ENCODE measurements around the gene PLK5.

PLK5 gene

DNA sequence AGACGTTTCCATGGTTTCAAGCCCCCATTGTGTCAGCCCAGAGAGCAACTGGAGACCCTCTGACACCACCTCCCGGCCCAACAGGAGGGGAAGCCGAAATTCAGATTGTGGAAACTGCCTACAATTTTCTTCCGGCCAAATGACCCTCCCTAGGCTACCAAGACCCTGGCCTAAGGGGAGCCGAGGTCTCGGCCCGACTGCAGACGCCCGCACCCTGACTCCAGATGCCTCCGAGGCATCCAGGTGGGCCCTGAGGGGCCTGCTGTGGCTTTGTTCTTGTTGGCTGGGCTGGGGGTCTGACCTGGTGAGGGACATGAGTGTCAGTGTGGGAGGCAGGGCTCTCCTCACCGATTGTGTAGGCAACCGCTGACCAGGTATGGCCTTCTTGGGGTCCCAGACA is 34.7 kb downstream of the PLK5 start:
- no peak for DNase-seq

DNA sequence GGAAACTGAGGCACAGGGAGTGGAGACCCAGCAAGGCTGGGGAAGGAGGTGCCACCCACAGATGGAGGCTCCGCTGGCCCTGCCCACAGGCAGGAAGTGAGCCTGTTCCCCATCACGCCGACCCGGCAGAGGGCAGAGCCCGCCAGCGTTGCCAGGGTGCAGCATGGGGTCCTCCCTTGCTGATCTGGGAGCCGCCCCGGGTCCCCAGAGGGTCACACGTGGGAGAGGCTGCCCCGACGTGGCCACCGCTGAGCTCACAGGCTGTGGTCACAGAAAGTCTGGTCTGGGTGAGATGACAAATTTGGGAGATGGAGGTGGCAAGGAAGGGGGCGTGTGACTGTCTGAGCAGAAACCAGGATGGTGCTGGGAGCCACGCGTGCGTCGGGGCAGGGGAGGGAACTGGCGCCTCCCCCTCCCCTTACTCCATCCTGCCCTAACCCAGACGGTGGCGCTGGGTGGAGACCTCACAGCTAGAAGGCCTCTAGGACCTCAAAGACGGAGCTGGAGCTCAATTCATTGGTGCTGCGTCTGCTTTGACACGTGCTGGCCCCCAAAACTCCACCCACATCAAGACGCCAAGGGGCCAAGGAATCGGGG is 36.5 kb downstream of the PLK5 start:
- DNase-seq: no peak

DNA sequence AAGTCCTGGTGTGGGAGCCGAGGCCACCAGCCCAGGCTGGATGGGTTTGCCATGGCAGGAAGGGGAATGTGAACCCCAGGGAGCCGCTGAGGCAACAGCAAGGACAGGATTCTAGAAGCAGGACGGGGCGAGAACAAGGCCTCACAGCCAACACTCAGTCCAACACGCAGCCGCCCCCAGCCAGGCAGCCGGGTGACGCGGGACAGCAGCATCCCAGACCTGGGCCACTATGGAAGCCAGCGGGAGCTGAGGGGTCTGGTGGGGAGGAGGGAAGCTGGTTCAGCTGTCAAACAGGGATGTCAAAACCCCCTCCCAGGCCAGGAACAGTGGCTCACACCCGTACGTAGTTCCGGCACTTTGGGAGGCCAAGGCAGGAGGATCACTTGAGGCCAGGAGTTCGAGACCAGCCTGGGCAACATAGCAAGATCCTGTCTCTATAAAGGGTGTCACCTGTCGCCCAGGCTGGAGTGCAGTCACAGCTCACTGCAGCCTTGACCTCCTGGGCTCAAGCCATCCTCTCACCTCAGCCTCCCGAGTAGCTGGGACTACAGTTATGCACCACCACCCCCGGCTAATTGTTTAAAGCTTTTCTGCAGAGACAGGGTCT is 37.5 kb downstream of the PLK5 start:
- DNase-seq: no peak

DNA sequence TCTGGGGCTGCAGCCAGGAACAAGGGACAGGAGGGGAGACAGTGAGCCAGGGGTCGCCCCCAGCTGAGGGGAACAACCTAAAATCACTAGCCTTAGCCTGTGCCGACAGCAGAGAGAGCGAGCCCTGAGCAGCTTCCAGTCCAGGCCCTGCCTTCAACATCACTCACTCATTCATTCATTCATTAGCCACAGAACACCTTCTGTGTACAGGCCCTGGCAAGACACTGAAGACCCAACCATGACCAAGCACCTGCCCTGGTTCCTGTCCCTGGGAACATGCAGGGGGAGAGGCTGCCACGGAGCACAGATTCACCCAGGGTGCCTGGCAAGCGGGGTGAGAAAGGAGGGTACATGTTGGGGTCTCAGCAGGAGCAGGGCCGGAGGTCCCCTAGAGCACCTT is 39.4 kb downstream of the PLK5 start:
- DNase-seq: no peak

DNA sequence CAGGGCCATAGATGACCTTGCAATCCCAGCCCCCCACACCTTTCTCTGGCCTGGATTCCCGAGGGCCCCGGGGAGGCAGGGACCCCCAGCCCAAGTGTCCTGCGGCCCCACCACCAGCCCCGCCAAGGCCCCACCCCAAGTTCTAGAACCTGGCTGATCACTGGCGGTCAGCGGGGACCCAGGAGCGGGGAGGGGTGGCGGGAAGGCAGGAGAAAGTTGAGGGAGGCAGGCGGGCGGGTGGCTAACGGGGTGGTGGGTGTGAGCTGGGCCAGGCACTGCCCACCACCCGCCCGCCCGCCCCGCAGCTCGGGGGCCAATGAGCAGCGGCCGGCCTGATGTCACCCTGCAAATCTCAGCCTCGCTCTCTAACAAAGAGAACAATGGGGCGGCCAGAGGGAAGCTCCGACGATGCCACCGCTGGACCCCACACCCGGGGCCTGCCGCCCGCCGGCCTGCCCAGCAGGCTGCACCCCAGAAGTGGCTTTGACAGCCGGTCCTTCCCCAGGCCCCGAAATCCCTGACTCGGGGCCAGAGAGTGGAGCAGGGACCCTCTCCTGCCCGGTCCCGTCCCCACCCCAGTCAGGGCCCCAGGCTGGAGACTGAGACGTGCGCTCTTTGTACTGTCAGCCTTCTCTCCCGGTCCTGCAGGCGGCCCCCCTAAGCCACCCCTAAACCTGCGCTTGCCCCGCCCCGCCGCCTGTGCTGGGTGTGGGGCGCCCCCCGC is 42.7 kb downstream of the PLK5 start:
- no peak for DNase-seq

DNA sequence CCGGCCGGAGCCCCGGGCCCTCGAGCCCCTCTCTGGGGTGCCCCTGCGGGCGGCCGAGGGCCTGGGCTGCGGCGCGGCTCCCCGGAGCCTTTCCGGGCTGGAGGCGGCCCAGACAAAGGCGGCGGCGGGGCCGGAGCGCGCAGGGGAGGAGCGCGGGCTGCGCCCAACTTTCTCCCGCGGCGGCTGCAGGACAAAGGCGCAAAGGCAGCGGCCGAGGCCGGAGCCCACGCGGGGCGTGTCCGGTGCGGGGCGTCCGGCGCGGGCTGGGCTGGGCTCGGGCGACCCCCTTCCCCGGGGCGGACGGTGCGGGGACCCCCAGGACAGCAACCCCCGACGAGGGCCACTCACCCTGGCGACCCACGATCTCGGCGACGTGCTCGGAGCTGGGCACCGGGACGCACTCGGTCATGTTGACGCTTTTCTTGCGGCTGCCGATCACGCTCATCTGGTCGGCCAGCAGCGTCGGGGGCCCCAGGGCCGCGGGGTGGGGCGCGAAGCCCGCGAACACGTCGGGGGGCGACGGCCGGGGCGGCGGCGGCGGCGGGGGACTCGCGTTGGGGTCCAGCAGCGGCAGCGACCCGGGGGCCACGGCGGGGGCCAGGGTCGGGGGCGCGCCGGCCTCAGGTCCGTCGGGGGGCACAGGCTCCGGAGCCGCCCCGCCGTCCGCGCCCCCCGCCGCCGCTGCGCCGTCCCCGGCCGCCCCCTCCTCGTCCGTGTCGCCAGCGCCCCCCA is 43.4 kb downstream of the PLK5 start:
- no peak for DNase-seq

DNA sequence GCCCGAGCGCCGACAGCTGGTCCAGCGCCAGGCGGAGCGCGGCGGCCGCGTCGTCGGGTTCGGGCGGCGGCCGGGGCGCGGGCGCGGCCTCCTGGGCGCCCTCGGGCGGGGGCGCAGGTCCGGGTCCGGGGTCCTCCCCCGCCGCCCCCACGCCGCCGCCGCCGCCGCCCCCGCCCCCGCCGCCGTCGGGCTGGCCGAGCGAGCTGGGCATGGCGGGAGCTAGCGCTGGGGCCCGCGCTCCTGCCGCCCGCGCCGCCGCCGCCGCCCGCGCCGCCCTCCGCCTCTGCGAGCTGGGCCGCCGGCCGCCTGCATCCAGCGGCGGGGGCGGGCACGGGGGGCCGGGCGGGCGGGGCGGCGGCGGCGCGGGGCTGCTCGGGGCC is 44.0 kb downstream of the PLK5 start:
- DNase-seq: no peak

DNA sequence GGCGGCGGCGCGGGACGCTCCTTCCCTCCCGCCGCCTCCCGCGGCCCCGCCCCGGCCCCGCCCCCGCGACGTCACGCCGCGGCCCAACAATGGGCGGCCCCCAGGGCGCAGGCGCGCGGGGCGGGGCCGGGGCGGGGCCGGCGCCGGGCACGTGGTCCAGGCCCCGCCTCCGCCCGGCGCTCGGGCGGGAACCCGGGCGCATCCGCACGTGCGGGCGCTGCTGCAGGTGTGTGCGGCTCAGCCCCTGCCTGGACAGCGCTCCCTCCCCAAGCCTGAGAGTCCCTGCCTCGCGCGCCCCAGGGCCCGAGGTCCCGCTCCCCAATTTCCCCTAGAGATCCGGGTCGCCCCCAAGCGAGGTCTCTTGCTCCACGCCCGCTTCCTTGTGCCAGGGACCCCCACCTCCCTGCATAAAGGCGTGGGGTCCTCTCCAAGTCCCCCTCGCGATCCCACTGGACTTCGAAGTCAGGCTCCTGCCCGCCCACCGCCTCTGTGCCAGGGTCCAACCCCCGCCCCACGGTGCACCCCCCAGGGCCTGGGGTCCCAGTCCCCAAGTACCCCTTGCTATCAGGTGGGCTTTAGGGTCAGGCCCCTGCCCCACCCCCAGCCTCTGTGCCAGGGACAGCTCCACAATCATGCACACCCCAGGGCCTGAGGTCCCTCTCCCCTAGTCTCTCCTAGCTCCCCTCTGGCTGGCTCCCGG is 44.6 kb downstream of the PLK5 start, which contains the start of gene MEX3D:
TSS of gene MEX3D (minus strand) at position 6 of the 700 bp plus-strand sequence. CDS start 267 bp downstream, outside the sequence.
- DNase-seq: peak; percentile 63 to 83 (median 80)

DNA sequence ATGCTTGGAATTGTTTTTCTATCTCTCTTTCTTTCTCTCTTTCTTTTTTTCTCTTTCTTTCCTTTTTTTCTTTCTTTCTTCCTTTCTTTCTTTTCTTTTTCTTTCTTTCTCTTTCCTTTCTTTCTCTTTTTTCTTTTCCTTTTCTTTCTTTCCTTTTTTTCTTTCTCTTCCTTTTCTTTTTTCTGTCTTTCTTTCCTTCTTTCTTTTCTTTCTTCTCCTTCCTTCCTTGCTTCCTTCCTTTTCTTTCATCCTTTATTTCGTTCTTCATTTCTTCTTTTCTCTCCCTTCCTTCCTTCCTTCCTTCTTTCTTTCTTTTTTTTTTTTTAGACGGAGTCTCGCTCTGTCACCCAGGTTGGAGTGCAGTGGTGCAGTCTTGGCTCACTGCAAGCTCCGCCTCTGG is 46.1 kb downstream of the PLK5 start:
- no peak for DNase-seq

DNA sequence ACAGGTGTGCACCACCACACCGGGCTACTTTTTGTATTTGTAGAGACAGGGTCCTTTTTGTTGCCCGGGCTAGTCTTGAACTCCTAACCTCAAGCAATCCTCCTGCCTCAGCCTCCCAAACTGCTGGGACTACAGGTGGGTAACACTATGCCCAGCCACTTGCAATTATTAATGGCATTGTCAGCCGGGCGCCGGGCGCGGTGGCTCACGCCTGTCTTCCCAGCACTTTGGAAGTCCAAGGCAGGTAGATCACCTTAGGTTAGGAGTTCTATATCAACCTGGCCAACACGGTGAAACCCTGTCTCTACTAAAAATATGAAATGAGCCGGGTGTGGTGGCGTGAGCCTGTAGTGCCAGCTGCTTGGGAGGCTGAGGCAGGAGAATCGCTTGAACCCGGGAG is 47.0 kb downstream of the PLK5 start:
- no peak for DNase-seq

DNA sequence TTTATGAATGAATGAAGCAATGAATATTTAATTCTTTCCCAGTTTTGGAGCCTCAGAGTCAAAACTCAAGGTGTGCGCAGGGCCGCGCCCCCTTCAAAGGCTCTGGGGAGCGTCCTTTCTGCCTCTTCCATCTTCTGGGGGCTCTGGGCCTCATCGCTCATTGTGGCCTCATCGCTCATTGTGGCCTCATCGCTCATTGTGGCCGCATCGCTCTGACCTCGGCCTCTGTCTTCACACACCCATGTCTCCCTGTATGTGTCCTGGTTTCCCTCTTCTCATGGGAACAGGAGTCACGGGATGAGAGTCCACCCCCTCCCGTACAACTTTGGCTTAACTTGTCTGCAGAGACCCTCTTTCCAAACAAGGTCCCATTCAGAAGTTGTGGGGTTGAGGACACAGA is 47.5 kb downstream of the PLK5 start:
- DNase-seq: no peak

DNA sequence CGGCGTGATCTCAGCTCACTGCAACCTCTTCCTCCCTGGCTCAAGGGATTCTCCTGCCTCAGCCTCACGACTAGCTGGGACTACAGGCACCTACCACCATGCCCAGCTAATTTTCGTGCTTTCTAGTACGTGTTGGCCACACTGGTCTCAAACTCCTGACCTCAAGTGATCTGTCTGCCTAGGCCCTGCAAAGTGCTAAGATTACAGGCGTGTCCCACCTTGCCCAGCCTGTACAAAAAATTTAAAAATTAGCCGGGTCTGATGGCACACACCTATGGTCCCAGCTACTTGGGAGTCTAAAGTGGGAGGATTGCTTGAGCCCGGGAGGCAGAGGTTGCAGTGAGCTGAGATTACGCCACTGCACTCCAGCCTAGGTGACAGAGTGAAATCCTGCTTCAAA is 48.9 kb downstream of the PLK5 start:
- DNase-seq: no peak

DNA sequence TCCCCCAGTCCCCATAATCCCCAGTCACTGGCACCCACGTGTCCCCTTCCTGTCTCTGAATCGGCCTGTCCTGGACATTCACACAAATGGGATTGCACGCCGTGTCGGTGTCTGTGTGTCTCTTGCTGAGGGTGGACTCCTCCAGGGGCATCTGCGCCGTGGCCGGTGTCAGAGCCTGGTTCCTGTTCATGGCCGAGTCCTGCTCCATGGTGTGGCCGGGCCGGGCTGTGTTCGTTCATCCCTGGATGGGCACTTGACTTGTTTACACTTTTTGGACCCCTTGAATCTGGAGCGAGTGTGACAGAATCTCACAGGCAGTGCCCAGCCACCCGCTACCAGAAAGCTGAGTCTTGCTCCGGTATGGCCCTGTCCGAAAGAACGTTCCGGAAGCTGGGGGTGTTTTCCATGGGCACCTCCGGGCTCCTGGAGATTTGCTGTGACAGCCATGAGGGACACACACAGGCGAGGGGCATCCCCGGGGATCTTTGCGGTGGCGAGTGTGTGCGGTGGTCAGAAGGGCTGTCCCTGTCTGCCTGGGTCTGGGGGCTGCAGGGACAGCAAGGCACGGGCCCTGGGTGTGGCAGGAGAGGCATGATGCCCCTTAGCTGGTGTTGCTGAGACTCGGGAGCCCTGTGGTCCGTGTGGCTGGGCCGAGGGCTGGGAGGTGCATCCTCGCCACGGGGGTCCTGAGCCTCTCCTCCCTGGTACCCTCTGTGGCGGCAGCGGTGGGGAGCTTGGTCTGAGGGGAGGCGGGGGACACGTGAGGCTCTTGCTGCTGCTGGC is 50.7 kb downstream of the PLK5 start:
- no peak for DNase-seq

DNA sequence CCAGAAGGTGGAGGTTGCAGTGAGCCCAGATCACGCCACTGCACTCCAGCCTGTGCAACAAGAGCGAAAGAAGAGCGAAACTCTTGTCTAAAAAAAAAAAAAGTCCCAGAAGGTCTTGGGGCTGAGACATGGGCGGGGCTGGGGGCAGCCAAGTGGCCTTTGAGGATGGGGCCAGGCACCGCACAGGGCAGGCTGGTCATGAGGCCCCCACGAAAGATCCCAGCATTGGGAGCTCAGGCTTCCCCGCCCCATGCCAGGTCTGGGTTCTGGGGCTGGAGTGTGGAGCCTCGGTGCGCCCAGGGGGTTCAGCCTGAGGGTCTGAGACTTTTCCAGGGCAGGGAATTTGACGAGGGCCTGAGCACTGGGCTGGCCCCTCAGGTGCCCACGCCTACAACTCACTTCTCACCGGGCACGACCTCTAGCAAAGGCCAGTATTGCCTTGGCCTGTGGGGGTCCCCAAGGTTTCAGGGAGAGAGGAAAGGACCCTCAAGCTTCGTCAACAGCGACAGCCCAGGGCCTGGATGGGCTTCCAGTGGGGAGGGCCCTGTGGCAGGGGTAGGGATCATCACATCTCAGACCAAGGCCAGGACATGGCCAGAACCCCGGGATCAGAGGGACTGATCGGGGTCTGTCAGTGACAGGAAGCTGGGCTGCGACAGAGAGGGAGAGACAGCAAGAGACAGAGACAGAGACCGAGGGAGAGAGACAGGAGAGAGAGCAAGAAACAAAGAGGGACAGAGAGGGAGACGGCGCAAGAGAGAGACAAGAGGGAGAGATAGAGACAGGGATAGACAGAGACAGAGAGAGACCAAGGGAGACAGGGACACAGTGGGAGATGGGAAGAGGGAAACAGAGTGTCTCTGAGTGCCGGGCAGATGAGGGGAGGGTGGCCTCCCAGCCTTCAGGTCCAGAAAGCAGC is 51.7 kb downstream of the PLK5 start:
- DNase-seq: no peak

DNA sequence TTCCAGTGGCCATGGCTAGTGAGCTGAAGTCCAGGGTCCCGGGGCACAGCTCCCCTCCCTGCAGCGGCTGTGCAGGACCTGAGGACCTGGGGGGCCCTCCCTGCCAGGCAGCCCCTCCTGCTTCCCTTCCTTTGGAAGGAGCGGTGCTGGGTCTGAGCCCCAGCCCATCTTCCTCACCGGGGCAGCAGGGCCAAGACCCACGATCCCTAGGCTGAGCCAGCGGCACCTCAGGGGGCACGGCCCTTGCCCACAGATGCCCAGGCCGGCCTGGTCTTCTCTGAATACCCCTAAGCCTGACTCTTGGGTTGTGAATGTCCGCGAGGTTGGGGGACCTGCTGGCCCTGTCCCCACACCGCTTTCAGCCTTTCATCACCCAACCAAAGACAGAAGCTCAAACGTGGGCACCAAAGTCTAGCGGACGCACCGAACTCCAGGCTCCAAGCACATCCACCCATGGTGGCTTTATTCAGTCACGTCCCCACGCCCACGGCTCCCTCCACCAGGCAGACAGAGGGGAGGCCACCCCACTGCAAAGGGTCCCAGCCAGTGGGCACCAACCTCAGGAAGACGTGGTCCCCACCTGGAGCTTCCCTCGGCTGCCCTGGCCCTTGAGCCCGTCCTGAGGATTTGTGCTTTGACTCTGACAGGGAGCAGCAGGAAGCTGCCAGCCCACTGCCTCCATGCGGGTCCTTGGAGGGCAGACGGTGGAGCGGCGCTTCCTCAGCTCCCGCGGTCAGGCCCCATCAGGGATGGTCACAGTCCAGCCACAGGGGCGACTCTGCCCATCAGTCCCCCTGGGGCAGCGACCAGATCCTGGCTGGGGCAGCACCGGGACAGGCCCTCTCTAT is 52.6 kb downstream of the PLK5 start:
- no peak for DNase-seq

DNA sequence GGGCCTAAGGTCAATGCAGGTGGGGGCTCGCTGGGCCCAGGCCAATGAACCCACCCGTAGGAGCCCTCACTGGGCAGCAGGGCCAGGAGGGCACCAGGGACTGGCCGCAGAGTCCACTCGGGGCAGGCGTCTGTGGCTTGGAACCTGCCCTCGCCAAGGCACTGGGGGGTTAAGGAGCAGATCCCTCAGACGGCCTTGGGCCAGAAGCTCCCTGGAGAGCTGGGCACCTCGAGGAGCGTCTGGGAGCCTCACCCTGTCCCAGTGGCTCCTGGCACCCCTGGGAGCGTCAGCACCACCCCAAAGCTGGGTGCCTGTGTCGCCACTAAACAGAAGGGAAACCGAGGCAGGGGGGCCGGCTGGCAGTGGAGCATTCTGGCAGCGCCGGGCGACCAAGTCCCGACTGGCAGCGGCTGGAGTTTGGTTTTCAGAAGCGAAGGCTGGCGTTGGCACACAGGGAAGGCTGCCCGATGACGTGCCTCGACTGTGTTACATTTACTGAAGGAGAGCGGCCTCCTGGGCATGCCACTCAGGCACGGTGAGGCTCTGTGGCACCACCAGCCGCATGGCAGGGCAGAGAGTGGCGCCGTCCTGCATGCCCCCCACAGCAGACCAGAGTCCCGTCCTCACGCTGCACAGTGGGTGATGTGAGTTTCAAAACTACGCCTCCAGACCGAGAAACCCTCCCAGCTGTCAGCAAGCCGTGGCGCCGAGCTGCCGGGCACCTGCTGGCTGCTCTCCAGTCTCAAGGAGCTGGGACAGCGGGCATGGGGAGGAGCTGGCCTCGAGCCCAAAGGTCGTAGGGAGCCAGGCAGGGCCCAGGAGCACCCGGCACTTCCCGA is 53.4 kb downstream of the PLK5 start:
- DNase-seq: no peak

DNA sequence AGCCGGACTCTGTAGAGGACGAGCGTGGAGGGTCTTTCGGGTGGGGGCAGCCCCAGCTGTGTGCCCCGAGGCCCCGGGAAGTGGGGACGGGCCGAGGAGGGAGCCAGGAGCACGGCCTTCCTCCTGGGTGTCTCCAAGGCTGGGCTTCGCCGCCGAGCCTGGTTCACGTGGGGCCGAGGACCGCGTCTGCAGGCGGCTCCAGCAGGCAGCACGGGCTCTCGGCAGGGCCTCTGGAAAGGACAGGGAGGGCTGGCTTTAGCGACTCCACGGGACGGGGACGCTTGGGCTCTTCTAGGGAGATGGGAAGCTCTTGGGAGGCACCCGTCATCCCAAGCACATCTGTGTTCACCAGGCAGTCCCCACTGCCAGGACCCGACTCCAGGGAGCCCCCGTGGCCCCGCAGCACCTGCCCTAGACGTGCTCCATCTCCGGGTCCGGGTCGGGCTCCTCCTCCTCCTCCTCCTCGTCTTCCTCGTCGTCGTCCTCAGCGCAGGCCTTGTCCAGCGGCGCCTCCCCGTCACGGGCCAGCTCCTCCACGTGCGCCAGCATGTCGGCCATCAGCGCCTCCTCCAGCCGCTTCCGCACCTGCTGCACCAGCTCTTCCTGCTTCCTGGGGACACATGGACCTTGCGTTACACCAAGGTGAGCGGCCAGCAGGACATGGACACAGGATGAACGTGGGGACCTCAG is 54.2 kb downstream of the PLK5 start:
- no peak for DNase-seq

DNA sequence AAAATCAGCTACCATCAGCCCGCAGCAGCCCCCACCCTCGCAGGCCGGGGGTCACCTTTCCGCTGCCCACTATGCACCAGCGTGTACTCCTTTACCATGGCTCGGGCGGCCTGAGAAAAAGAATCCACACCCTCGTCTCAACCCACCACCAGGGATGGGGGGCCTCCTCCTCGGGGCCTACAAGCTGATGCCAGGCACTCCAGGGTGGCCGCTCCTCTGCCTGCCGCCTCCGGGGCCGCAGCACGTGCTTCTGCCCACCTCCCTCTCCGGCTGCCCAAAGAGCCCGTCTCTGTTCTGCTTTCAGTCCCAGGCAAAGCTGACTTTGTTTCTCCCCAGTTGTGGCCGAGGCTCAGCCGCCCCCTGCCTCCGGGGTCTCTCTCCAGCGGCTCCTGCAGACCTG is 55.3 kb downstream of the PLK5 start:
- no peak for DNase-seq

All from T-helper 2 cell (primary cell).